DOHH2 (cell line): ENCODE results near the gene HMGN2.

Source experiments
- EZH2phosphoT487 ChIP-seq: fragments of 200-600 bp; sonication (generic); IDR thresholded peaks from 2 replicates; pipeline ENCODE4 v1.6.1; 2017; ENCODE audit warnings: borderline replicate concordance, mild to moderate bottlenecking, antibody characterized with exemption, low read length, moderate library complexity, mixed read lengths
- TF ChIP-seq, protein P1 (sequence below): fragments of 200-600 bp; sonication (generic); IDR thresholded peaks from one replicate; pipeline ENCODE4 v1.5.1; 2014; ENCODE audit warnings: antibody characterized with exemption, mild to moderate bottlenecking, low read depth, low read length; ENCODE audit not compliant: poor library complexity, severe bottlenecking

- TF ChIP-seq, protein P1, sequence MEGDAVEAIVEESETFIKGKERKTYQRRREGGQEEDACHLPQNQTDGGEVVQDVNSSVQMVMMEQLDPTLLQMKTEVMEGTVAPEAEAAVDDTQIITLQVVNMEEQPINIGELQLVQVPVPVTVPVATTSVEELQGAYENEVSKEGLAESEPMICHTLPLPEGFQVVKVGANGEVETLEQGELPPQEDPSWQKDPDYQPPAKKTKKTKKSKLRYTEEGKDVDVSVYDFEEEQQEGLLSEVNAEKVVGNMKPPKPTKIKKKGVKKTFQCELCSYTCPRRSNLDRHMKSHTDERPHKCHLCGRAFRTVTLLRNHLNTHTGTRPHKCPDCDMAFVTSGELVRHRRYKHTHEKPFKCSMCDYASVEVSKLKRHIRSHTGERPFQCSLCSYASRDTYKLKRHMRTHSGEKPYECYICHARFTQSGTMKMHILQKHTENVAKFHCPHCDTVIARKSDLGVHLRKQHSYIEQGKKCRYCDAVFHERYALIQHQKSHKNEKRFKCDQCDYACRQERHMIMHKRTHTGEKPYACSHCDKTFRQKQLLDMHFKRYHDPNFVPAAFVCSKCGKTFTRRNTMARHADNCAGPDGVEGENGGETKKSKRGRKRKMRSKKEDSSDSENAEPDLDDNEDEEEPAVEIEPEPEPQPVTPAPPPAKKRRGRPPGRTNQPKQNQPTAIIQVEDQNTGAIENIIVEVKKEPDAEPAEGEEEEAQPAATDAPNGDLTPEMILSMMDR = no peak
- TF ChIP-seq EZH2phosphoT487 = no peak
Observed at GRCh38 chr1:26478159-26478558, 5.9 kb downstream of the HMGN2 start.
